Adrenal gland (tissue), 5 donors: Measurements from ENCODE around the gene PSMC4.

Source experiments
- POLR2A ChIP-seq, 2 donors: fragments of 450-650 bp; IDR thresholded peaks; one replicate each; pipeline ENCODE4 v1.6.1; 2017; ENCODE audit warnings: antibody characterized with exemption in 2 of 2, mild to moderate bottlenecking in 2 of 2, moderate library complexity in 1 of 2
- TF ChIP-seq, protein P1 (sequence below), 6 experiments: fragments of 450-650 bp in 4 of 6; fragments of 200-600 bp in 2 of 6; sonication (generic) in 1 of 6; IDR thresholded peaks; 1 replicate in 5 of 6; 2 replicates in 1 of 6; pipeline versions ENCODE4 v1.5.1 to v1.8.0; 2016 to 2021; ENCODE audit warnings: antibody characterized with exemption in 6 of 6, mild to moderate bottlenecking in 2 of 6, moderate library complexity in 1 of 6
- donor health status: DM: no; HTN: no; CAD: no.

DNA sequence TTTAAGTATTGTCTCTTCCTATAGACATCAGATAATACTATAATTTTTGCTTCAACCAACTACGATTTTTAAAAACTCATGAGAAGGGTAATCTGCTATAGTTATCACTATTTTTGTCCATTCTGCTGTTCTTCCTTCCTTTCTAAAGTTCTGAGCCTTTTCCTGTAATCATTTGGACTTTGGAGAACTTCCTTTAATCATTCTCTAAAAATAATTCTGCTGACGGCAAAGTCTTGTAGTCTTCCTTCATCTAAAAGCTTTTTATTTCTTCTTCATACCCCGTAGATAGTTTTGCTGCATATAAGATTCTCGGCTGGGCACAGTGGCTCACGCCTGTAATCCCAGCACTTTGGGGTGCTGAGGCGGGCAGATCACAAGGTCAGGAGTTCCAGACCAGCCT lies 31.4 kb upstream of the PSMC4 start:
- TF ChIP-seq, protein P1, sequence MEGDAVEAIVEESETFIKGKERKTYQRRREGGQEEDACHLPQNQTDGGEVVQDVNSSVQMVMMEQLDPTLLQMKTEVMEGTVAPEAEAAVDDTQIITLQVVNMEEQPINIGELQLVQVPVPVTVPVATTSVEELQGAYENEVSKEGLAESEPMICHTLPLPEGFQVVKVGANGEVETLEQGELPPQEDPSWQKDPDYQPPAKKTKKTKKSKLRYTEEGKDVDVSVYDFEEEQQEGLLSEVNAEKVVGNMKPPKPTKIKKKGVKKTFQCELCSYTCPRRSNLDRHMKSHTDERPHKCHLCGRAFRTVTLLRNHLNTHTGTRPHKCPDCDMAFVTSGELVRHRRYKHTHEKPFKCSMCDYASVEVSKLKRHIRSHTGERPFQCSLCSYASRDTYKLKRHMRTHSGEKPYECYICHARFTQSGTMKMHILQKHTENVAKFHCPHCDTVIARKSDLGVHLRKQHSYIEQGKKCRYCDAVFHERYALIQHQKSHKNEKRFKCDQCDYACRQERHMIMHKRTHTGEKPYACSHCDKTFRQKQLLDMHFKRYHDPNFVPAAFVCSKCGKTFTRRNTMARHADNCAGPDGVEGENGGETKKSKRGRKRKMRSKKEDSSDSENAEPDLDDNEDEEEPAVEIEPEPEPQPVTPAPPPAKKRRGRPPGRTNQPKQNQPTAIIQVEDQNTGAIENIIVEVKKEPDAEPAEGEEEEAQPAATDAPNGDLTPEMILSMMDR (IDR thresholded peaks at IDR 0.05): no peak
- no peak for TF ChIP-seq POLR2A (IDR thresholded peaks at IDR 0.05)
